ENCODE data around the gene CTSW. TPM values are rescaled to one million over a fixed set of nuclear protein-coding genes. Genes with fewer than 3 reads are reported as not detected.

Gene CTSW
- polyA plus RNA-seq, 1 donor (not counting 4 experiments of a cell fraction or from before 2014, with no cell fraction given): not detected

DNA sequence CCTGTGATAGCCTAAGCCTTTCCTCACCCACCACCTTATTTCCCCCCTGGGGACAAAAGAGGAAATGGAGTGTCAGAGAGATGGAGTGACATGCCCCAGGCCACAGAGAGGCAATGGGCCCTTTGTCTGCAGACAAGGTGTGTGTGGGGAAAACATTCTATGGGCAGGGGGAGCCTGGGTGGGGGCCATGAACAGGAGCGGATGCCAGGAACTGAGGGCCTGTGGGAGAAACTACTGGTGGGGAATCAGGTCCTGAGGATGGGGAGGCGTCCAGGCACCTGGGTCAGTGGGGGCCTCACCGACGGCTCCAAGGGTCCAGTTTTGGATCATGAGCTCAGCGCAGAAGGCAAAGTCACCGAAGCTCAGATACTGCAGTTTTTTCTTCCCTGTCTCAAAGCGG lies 5.6 kb downstream of the CTSW start:
- dilution Hi-C loops (cut with MboI; ENCODE audit: extremely low pct_ligation_motif_present, low sequenced_read_pairs): no loop called here
- no peak for FAIRE-seq
- H3K4me1 ChIP-seq (ENCODE audit: control insufficient read depth, extremely low read depth, insufficient read depth, low read length): peaks cover 24% of the 10 kb centered on the region

DNA sequence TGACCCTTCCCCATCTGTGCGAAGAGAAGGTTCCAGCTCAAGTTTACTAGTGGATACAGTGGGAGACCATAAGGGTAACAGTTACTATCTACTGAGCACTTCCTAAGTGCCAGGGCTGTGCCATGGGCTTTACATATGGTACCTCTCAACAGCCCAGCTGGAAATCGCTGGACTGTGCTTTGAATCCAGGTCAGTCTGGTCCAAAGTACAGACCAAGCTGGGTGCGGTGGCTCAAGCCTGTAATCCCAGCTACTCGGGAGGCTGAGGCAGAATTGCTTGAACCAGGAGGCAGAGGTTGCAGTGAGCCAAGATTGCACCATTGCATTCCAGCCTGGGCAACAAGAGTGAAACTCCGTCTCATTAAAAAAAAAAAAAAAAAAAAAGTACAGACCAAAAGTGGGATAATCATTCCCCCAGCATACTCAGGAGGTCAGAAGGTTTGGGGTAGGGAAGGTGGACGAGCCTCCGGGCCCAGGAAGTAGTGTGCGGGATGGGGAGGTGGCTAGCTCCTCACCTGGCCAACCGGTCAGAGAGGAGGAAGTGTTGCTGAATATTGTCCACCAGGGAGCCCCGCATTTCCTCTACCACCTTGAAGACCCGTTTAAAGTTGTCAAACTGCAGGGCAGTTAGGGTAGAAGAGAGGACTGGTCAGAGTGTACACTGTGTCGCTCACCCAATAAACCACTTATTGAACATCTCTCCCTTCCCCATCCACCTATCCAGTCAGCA lies 6.3 kb downstream of the CTSW start:
- no peak overlapping the region for H3K9ac ChIP-seq (ENCODE audit: control insufficient read depth, extremely low read depth, insufficient read depth, low read length)
- H2AFZ ChIP-seq (ENCODE audit: control insufficient read depth, low read length): no peak overlapping the region
- no peak overlapping the region for H3K4me3 ChIP-seq (ENCODE audit: control insufficient read depth in 2 of 3, extremely low read depth in 1 of 3, insufficient read depth in 2 of 3, low read depth in 1 of 3, low read length in 3 of 3)
- H3K36me3 ChIP-seq (ENCODE audit: control insufficient read depth in 2 of 2, extremely low read depth in 1 of 2, insufficient read depth in 2 of 2, low read length in 2 of 2): peaks cover 31 to 46% of the 10 kb centered on the region in 2 experiments
- peaks cover 25% of the 10 kb centered on the region for H3K4me1 ChIP-seq (ENCODE audit: control insufficient read depth, extremely low read depth, insufficient read depth, low read length)
- no peak overlapping the region for H3K4me2 ChIP-seq (ENCODE audit: control insufficient read depth, extremely low read depth, insufficient read depth, low read depth, low read length)
- DNase-seq (ENCODE audit: low read depth, low spot score) (no peak), FAIRE-seq (no peak)
- H4K20me1 ChIP-seq (ENCODE audit: control insufficient read depth, extremely low read depth, insufficient read depth, low read length): no peaks in the 10 kb centered on the region
- no peaks in the 10 kb centered on the region for H3K9me3 ChIP-seq (ENCODE audit: control insufficient read depth, low read depth, low read length)
- no peaks in the 10 kb centered on the region for H3K27me3 ChIP-seq (ENCODE audit: control insufficient read depth, extremely low read depth, insufficient read depth, low read length)
- TF ChIP-seq, protein P1, sequence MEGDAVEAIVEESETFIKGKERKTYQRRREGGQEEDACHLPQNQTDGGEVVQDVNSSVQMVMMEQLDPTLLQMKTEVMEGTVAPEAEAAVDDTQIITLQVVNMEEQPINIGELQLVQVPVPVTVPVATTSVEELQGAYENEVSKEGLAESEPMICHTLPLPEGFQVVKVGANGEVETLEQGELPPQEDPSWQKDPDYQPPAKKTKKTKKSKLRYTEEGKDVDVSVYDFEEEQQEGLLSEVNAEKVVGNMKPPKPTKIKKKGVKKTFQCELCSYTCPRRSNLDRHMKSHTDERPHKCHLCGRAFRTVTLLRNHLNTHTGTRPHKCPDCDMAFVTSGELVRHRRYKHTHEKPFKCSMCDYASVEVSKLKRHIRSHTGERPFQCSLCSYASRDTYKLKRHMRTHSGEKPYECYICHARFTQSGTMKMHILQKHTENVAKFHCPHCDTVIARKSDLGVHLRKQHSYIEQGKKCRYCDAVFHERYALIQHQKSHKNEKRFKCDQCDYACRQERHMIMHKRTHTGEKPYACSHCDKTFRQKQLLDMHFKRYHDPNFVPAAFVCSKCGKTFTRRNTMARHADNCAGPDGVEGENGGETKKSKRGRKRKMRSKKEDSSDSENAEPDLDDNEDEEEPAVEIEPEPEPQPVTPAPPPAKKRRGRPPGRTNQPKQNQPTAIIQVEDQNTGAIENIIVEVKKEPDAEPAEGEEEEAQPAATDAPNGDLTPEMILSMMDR (optimal IDR thresholded peaks at IDR 0.05 in 1 of 3, IDR thresholded peaks at IDR 0.05 in 1 of 3, conservative IDR thresholded peaks at IDR 0.05 in 1 of 3; ENCODE audit: extremely low read depth in 1 of 3, insufficient read depth in 2 of 3, low read length in 3 of 3): no peak
- no peak for TF ChIP-seq EZH2 (IDR thresholded peaks at IDR 0.05; ENCODE audit: low read length)
- H3K79me2 ChIP-seq (ENCODE audit: control insufficient read depth, insufficient read depth, low read length): peaks cover 17% of the 10 kb centered on the region
- H3K27ac ChIP-seq (ENCODE audit: control insufficient read depth, insufficient read depth, low read length): no peak overlapping the region
- dilution Hi-C loops (cut with MboI; ENCODE audit: extremely low pct_ligation_motif_present, low sequenced_read_pairs): no loop called here
- no peaks in the 10 kb centered on the region for H3K9me1 ChIP-seq (ENCODE audit: control insufficient read depth, extremely low read depth, insufficient read depth, low read length)

More for the DNA sequence above, 5.6 kb downstream of the CTSW start:
- Histone ChIP-seq H3K79me2 (ENCODE audit: control insufficient read depth, insufficient read depth, low read length) (peaks cover 17% of the 10 kb centered on the region), H3K9me1 (ENCODE audit: control insufficient read depth, extremely low read depth, insufficient read depth, low read length) (no peaks in the 10 kb centered on the region), H3K36me3 (ENCODE audit: control insufficient read depth in 2 of 2, extremely low read depth in 1 of 2, insufficient read depth in 2 of 2, low read length in 2 of 2) (peaks cover 31 to 46% of the 10 kb centered on the region in 2 experiments), H3K4me2 (ENCODE audit: control insufficient read depth, extremely low read depth, insufficient read depth, low read depth, low read length) (no peak overlapping the region), H4K20me1 (ENCODE audit: control insufficient read depth, extremely low read depth, insufficient read depth, low read length) (no peaks in the 10 kb centered on the region), H2AFZ (ENCODE audit: control insufficient read depth, low read length) (no peak overlapping the region), H3K9ac (ENCODE audit: control insufficient read depth, extremely low read depth, insufficient read depth, low read length) (no peak overlapping the region), H3K27ac (ENCODE audit: control insufficient read depth, insufficient read depth, low read length) (no peak overlapping the region), H3K4me3 (ENCODE audit: control insufficient read depth in 2 of 3, extremely low read depth in 1 of 3, insufficient read depth in 2 of 3, low read depth in 1 of 3, low read length in 3 of 3) (no peak overlapping the region), H3K9me3 (ENCODE audit: control insufficient read depth, low read depth, low read length) (no peaks in the 10 kb centered on the region), H3K27me3 (ENCODE audit: control insufficient read depth, extremely low read depth, insufficient read depth, low read length) (no peaks in the 10 kb centered on the region)
- no peak for DNase-seq (ENCODE audit: low read depth, low spot score)
- no peak for TF ChIP-seq EZH2 (IDR thresholded peaks at IDR 0.05; ENCODE audit: low read length)
- TF ChIP-seq, protein P1 (optimal IDR thresholded peaks at IDR 0.05 in 1 of 3, IDR thresholded peaks at IDR 0.05 in 1 of 3, conservative IDR thresholded peaks at IDR 0.05 in 1 of 3; ENCODE audit: extremely low read depth in 1 of 3, insufficient read depth in 2 of 3, low read length in 3 of 3): no peak
